NCI-H2171 treated with DMSO at 0.1 percent for 48 hours (cell line): Measurements from ENCODE around the gene GRHL3.

Experiments used
- DNase-seq: peaks from one replicate; lab custom pipeline; 2025; lab: John Stamatoyannopoulos, UW

The GRHL3 gene

GRCh38 chr1:24293392-24294227 lies 25.5 kb upstream of the GRHL3 start:
- peak; percentile 88 for DNase-seq

GRCh38 chr1:24294228-24294672 lies 24.9 kb upstream of the GRHL3 start:
- DNase-seq: peak; percentile 12

- DNase-seq: no peak
Measured at GRCh38 chr1:24294716-24295371, 24.3 kb upstream of the GRHL3 start.

GRCh38 chr1:24295535-24295934 lies 23.6 kb upstream of the GRHL3 start:
- DNase-seq: no peak

- no peak for DNase-seq
Measured at GRCh38 chr1:24297187-24297851, 21.8 kb upstream of the GRHL3 start.

GRCh38 chr1:24297852-24298232 lies 21.3 kb upstream of the GRHL3 start:
- no peak for DNase-seq

- DNase-seq: no peak
Measured at GRCh38 chr1:24298606-24299005, 20.6 kb upstream of the GRHL3 start.

GRCh38 chr1:24299901-24300300 lies 19.3 kb upstream of the GRHL3 start:
- DNase-seq: no peak

GRCh38 chr1:24300971-24301784 lies 18.0 kb upstream of the GRHL3 start:
- peak; percentile 40 for DNase-seq

GRCh38 chr1:24301785-24302175 lies 17.4 kb upstream of the GRHL3 start:
- peak; percentile 81 for DNase-seq

- DNase-seq: no peak
Measured at GRCh38 chr1:24302209-24302611, 16.9 kb upstream of the GRHL3 start.

GRCh38 chr1:24303600-24303999 lies 15.6 kb upstream of the GRHL3 start:
- no peak for DNase-seq

- DNase-seq: no peak
Measured at GRCh38 chr1:24304763-24305162, 14.4 kb upstream of the GRHL3 start.

GRCh38 chr1:24308365-24309015 lies 10.7 kb upstream of the GRHL3 start:
- DNase-seq: no peak

GRCh38 chr1:24309762-24310485 lies 9.2 kb upstream of the GRHL3 start:
- no peak for DNase-seq

GRCh38 chr1:24311234-24311633 lies 7.9 kb upstream of the GRHL3 start:
- DNase-seq: no peak

GRCh38 chr1:24311741-24312140 lies 7.4 kb upstream of the GRHL3 start:
- DNase-seq: no peak

- DNase-seq: peak; percentile 24
Measured at GRCh38 chr1:24315391-24315790, 3.8 kb upstream of the GRHL3 start.

GRCh38 chr1:24316645-24317044 lies 2.5 kb upstream of the GRHL3 start:
- peak; percentile 21 for DNase-seq

- DNase-seq: peak; percentile 26
Measured at GRCh38 chr1:24317081-24317480, 2.1 kb upstream of the GRHL3 start.
